ENCODE measurements around the gene UQCRC1. TPM values are rescaled to one million over a fixed set of nuclear protein-coding genes. Genes with fewer than 3 reads are reported as not detected.

The UQCRC1 gene
- 288 and 371 TPM in 2 replicates for total RNA-seq

- peak; percentile 97 for DNase-seq
These were observed at the start of gene UQCRC1 for GRCh38 chr3:48609088-48610005. Gene UQCRC1 (minus strand): TSS chr3:48609646. CDS start chr3:48609620, 26 bp downstream.

- peak; percentile 32 for DNase-seq
These were observed 47.4 kb upstream of the UQCRC1 start for GRCh38 chr3:48656841-48657281.

GRCh38 chr3:48656061-48656840 lies 46.8 kb upstream of the UQCRC1 start:
- DNase-seq: peak; percentile 85

- DNase-seq: no peak
These were observed 46.2 kb upstream of the UQCRC1 start for GRCh38 chr3:48655606-48656005.

GRCh38 chr3:48655063-48655462 lies 45.6 kb upstream of the UQCRC1 start:
- no peak for DNase-seq

- DNase-seq: no peak
These were observed 43.7 kb upstream of the UQCRC1 start for GRCh38 chr3:48652923-48653715.

- no peak for DNase-seq
These were observed 42.3 kb upstream of the UQCRC1 start for GRCh38 chr3:48651771-48652170.

- no peak for DNase-seq
These were observed 41.3 kb upstream of the UQCRC1 start for GRCh38 chr3:48650723-48651122.

GRCh38 chr3:48648188-48648850 lies 38.9 kb upstream of the UQCRC1 start:
- no peak for DNase-seq

- no peak for DNase-seq
These were observed 38.3 kb upstream of the UQCRC1 start for GRCh38 chr3:48647714-48648113.

- no peak for DNase-seq
These were observed 35.7 kb upstream of the UQCRC1 start for GRCh38 chr3:48644898-48645760.

GRCh38 chr3:48642605-48643004 lies 33.2 kb upstream of the UQCRC1 start:
- DNase-seq: no peak

- no peak for DNase-seq
These were observed 31.9 kb upstream of the UQCRC1 start for GRCh38 chr3:48641396-48641795.

- no peak for DNase-seq
These were observed 30.6 kb upstream of the UQCRC1 start for GRCh38 chr3:48639944-48640606.

GRCh38 chr3:48637305-48637704 lies 27.9 kb upstream of the UQCRC1 start:
- no peak for DNase-seq

GRCh38 chr3:48636149-48636655 lies 26.8 kb upstream of the UQCRC1 start:
- peak; percentile 34 for DNase-seq

- DNase-seq: peak; percentile 98
These were observed 26.0 kb upstream of the UQCRC1 start, which contains the start of gene SLC26A6 for GRCh38 chr3:48635222-48636021. Gene SLC26A6 (minus strand): TSS chr3:48635461. CDS start chr3:48635393, 68 bp downstream.

GRCh38 chr3:48634661-48635221 lies 25.3 kb upstream of the UQCRC1 start:
- peak; percentile 72 for DNase-seq

GRCh38 chr3:48633743-48634142 lies 24.3 kb upstream of the UQCRC1 start:
- no peak for DNase-seq

All from dermis blood vessel endothelial cell (primary cell).